Caki2 (cell line): ENCODE results near the gene FLOT2. TPM values are rescaled to one million over a fixed set of nuclear protein-coding genes. Genes with fewer than 3 reads are reported as not detected.

Source experiments
- DNase-seq: peaks from one replicate; pipeline ENCODE4 v3.0.0-alpha.2; 2015; ENCODE audit warnings: low read depth
- in situ Hi-C: cut with HindIII; loops from 2 replicates; pipeline ENCODE4 v1.10.0; 2016; ENCODE audit warnings: low sequenced_read_pairs, low pct_unique_long_range_greater_than_20kb, mixed read lengths
- total RNA-seq: library from RNA; depleted of rRNA; stranded (reverse); fragments of >200 nt; shearing (Covaris generic); gene quantifications from 2 replicates; pipeline ENCODE4 v1.2.3, GENCODE V29; 2014; ENCODE audit warnings: low replicate concordance; rRNA removed

Gene FLOT2
- total RNA-seq, 1 experiment from 2014 or later: 133 TPM

GRCh38 chr17:28834420-28834819 lies 63.1 kb downstream of the FLOT2 start:
- in situ Hi-C loops: no loop called here
- DNase-seq: no peak

Other genes with a start within 250 kb of the FLOT2 start
- 70.4 and 79.9 TPM in 2 replicates for gene SDF2, start 235.8 kb downstream of the FLOT2 start, total RNA-seq
- 12.6 and 16.8 TPM in 2 replicates for gene SUPT6H, start 235.5 kb downstream of the FLOT2 start, total RNA-seq
- gene PROCA1, start 185.8 kb downstream of the FLOT2 start, total RNA-seq: 4.2 and 7.4 TPM in 2 replicates
- 394 and 482 TPM in 2 replicates for gene RAB34, start 179.9 kb downstream of the FLOT2 start, total RNA-seq
- gene RPL23A, start 177.7 kb downstream of the FLOT2 start, total RNA-seq: 631 and 1,120 TPM in 2 replicates
- gene TLCD1, start 171.5 kb downstream of the FLOT2 start, total RNA-seq: 10.6 and 43.5 TPM in 2 replicates
- gene NEK8, start 168.9 kb downstream of the FLOT2 start, total RNA-seq: 2.2 and 3.5 TPM in 2 replicates
- gene TRAF4, start 153.7 kb downstream of the FLOT2 start, total RNA-seq: 49.3 and 61.6 TPM in 2 replicates
- 1.4 and 2.6 TPM in 2 replicates for gene FAM222B, start 54.9 kb downstream of the FLOT2 start, total RNA-seq
- gene ERAL1, start 42.7 kb downstream of the FLOT2 start, total RNA-seq: 53.5 and 59.9 TPM in 2 replicates
- 36.2 and 50.4 TPM in 2 replicates for gene DHRS13, start 5.3 kb upstream of the FLOT2 start, total RNA-seq
- gene PHF12, start 53.8 kb upstream of the FLOT2 start, total RNA-seq: 10.6 and 19.2 TPM in 2 replicates
- not detected in 2 replicates for gene SEZ6, start 108.3 kb upstream of the FLOT2 start, total RNA-seq
- gene PIPOX, start 145.4 kb upstream of the FLOT2 start, total RNA-seq: 1.6 and 10.5 TPM in 2 replicates